Cardiac septum (tissue), 1 donor: ENCODE results near the gene FBXO28. TPM values are rescaled to one million over a fixed set of nuclear protein-coding genes. Genes with fewer than 3 reads are reported as not detected.

ENCODE experiments used
- DNase-seq: peaks from one replicate; pipeline ENCODE4 v3.0.0-alpha.2; 2020; ENCODE audit warnings: low spot score
- intact Hi-C: fragments of 100-400 bp; cut with DNase I; formaldehyde crosslinking; loops from one replicate; pipeline ENCODE4 v1.14.0; 2022
- total RNA-seq: library from RNA; stranded (reverse); fragmentation: NEBNext Ultra II Directional; extraction: Animal tissue kit (Norgen Biotek cat#: 25700); gene quantifications from one replicate; pipeline ENCODE4 v1.2.1, GENCODE V29; 2021
- donor health status: DM: no; HTN: no; CAD: no.

FBXO28 gene
- total RNA-seq, 1 donor from 2014 or later = 23.9 TPM

GRCh38 chr1:224092111-224092510 is 21.8 kb upstream of the FBXO28 start:
- DNase-seq = no peak
- intact Hi-C loops = no loop called here

GRCh38 chr1:224092601-224093000 is 21.3 kb upstream of the FBXO28 start:
- intact Hi-C loops = no loop called here

GRCh38 chr1:224095339-224095738 is 18.6 kb upstream of the FBXO28 start:
- intact Hi-C loops = no loop called here
- DNase-seq = no peak

More at GRCh38 chr1:224092601-224093000, 21.3 kb upstream of the FBXO28 start:
- DNase-seq = no peak

- intact Hi-C loops = no loop called here
- DNase-seq = no peak
Observed at GRCh38 chr1:224095867-224096266, 18.0 kb upstream of the FBXO28 start.

GRCh38 chr1:224096773-224097172 is 17.1 kb upstream of the FBXO28 start:
- DNase-seq = no peak
- intact Hi-C loops = no loop called here

- intact Hi-C loops = no loop called here
Observed at GRCh38 chr1:224098007-224098406, 15.9 kb upstream of the FBXO28 start.

GRCh38 chr1:224106568-224107281 is 7.2 kb upstream of the FBXO28 start:
- intact Hi-C loops = no loop called here
- no peak for DNase-seq

More at GRCh38 chr1:224098007-224098406, 15.9 kb upstream of the FBXO28 start:
- no peak for DNase-seq

- intact Hi-C loops = no loop called here
Observed at GRCh38 chr1:224107282-224107625, 6.7 kb upstream of the FBXO28 start.

GRCh38 chr1:224108991-224109390 is 4.9 kb upstream of the FBXO28 start:
- DNase-seq = no peak
- intact Hi-C loops = no loop called here

More at GRCh38 chr1:224107282-224107625, 6.7 kb upstream of the FBXO28 start:
- no peak for DNase-seq

GRCh38 chr1:224109981-224110380 is 3.9 kb upstream of the FBXO28 start:
- intact Hi-C loops = loop anchor here (5.0 to 10.0 kb wide), 2 partner anchors 72 to 405 kb away; partner anchors contain the start of gene DEGS1
- no peak for DNase-seq

- intact Hi-C loops = loop anchor here (5.0 to 10.0 kb wide), 2 partner anchors 69 to 408 kb away; partner anchors contain the start of gene DEGS1
- DNase-seq = no peak
Observed at GRCh38 chr1:224113005-224113404, 906 bp upstream of the FBXO28 start.

GRCh38 chr1:224113545-224113917 is 380 bp upstream of the FBXO28 start:
- DNase-seq = no peak
- intact Hi-C loops = loop anchor here (5.0 to 10.0 kb wide), 2 partner anchors 69 to 409 kb away; partner anchors contain the start of gene DEGS1

- intact Hi-C loops = loop anchor here (1.0 to 10.0 kb wide), 3 partner anchors 68 to 410 kb away; partner anchors contain the start of genes DEGS1 and NVL
- no peak for DNase-seq
Observed at GRCh38 chr1:224114787-224115175, 870 bp downstream of the FBXO28 start.

GRCh38 chr1:224116131-224116530 is 2.2 kb downstream of the FBXO28 start:
- no peak for DNase-seq
- intact Hi-C loops = loop anchor here (1.0 to 10.0 kb wide), 3 partner anchors 217 to 411 kb away; no protein-coding TSS in a partner anchor

- no peak for DNase-seq
- intact Hi-C loops = loop anchor here (10.0 kb wide), 1 partner anchor 414 kb away; no protein-coding TSS in a partner anchor
Observed at GRCh38 chr1:224118688-224119087, 4.8 kb downstream of the FBXO28 start.

- no peak for DNase-seq
- intact Hi-C loops = no loop called here
Observed at GRCh38 chr1:224123136-224123535, 9.2 kb downstream of the FBXO28 start.

GRCh38 chr1:224124220-224124619 is 10.3 kb downstream of the FBXO28 start:
- intact Hi-C loops = no loop called here
- no peak for DNase-seq

- intact Hi-C loops = no loop called here
- DNase-seq = no peak
Observed at GRCh38 chr1:224127925-224128819, 14.3 kb downstream of the FBXO28 start.

- intact Hi-C loops = no loop called here
- DNase-seq = no peak
Observed at GRCh38 chr1:224131253-224131652, 17.3 kb downstream of the FBXO28 start.

GRCh38 chr1:224132901-224133300 is 19.0 kb downstream of the FBXO28 start:
- intact Hi-C loops = no loop called here
- no peak for DNase-seq
